OCI-LY3 (cell line): ENCODE measurements around the gene RPL23.

Experiments
- EZH2phosphoT487 ChIP-seq: fragments of 200-600 bp; shearing (Covaris generic); IDR thresholded peaks from 2 replicates; pipeline ENCODE4 v1.6.1; 2018; ENCODE audit warnings: antibody characterized with exemption, mixed run types, low read depth
- TF ChIP-seq, protein P1 (sequence below): fragments of 200-600, 300-600 bp; sonication (generic); IDR thresholded peaks from 2 replicates; pipeline ENCODE4 v1.5.1; 2014; ENCODE audit warnings: antibody characterized with exemption, low read length, low read depth

DNA sequence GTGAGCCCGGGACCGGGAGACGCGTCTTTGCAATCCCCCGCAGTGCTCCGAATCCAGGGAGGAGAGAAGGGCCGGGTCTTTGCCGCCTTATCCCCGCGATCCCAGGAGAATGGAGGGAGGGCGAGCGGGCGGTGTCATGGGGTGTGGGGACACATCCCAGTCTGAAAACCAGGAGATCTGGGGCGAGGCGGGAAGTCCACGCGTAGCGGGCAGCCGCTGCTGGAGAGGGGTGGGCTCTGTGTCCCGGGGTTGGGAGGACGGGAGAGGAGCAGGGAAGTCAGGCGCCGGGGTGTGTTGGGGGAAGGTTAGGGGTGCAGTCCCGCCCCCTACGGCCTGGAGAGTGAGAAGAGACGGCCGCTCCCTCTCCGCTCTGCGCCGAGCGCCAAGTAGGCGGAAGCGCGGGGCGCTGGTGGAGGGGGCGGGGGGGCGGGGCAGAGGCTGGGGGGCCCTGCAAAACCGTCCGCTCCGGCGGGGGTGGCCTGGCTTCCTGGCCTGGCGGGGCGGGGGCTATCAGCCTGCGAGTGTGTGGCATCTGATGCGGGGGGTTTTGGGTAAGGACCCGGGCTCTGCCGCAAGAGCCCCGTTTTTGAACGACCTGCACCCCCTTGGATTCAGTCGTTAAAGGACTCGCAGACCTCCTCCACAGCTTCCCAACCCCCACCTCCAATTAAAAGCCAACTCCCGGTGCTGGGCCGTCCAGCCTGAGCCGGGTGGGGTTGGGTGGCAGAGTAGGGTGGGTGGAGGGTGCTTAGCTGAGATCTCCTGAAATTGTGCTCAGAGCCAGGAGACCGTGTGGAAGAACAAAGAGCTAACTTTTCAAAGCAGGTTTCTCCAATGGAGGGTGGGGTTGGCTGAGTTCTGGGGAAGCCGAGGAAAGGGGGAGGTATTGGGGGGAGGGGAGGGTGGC is 17.0 kb upstream of the RPL23 start:
- TF ChIP-seq, protein P1, sequence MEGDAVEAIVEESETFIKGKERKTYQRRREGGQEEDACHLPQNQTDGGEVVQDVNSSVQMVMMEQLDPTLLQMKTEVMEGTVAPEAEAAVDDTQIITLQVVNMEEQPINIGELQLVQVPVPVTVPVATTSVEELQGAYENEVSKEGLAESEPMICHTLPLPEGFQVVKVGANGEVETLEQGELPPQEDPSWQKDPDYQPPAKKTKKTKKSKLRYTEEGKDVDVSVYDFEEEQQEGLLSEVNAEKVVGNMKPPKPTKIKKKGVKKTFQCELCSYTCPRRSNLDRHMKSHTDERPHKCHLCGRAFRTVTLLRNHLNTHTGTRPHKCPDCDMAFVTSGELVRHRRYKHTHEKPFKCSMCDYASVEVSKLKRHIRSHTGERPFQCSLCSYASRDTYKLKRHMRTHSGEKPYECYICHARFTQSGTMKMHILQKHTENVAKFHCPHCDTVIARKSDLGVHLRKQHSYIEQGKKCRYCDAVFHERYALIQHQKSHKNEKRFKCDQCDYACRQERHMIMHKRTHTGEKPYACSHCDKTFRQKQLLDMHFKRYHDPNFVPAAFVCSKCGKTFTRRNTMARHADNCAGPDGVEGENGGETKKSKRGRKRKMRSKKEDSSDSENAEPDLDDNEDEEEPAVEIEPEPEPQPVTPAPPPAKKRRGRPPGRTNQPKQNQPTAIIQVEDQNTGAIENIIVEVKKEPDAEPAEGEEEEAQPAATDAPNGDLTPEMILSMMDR = no peak
- TF ChIP-seq EZH2phosphoT487 = no peak
